PC-3 (cell line): Measurements from ENCODE around the gene RNF39. TPM values are rescaled to one million over a fixed set of nuclear protein-coding genes. Genes with fewer than 3 reads are reported as not detected.

Experiments
- ATAC-seq: fragments of 200-7000 bp; cut with Tn5 transposase; 2 replicates; pipeline ENCODE4 v1.9.1; 2020; ENCODE audit warnings: mild to moderate bottlenecking, moderate library complexity
- BruUV-seq: library from RNA; stranded (reverse); fragments of 400-500 nt; replicated peaks from 2 replicates; lab custom pipeline; 2021; lab: Mats Ljungman, UMichigan
- CTCF ChIA-PET: fragments of 300-600 bp; sonication (Branson Sonifier 250); formaldehyde crosslinking; loops from one replicate; lab custom pipeline; 2022; ENCODE audit warnings: antibody characterized with exemption; lab: Charles Lee
- POLR2A ChIA-PET: fragments of 300-600 bp; sonication (Branson Sonifier 250); formaldehyde crosslinking; loops from one replicate; lab custom pipeline; 2022; ENCODE audit warnings: antibody characterized with exemption; ENCODE audit not compliant: unreplicated experiment; lab: Charles Lee
- DNase-seq: peaks from one replicate; pipeline ENCODE4 v3.0.0-alpha.2; 2015
- H2AFZ ChIP-seq: fragments of 300-600 bp; sonication (generic); 2 replicates; pipeline ENCODE4 v1.6.0; 2016; ENCODE audit warnings: antibody characterized with exemption, low read length
- H3F3A ChIP-seq: fragments of 300-600 bp; sonication (generic); one replicate; pipeline ENCODE4 v1.6.0; 2017; ENCODE audit warnings: antibody characterized with exemption, low read length, control low read depth, mild to moderate bottlenecking; ENCODE audit not compliant: unreplicated experiment
- H3K27ac ChIP-seq: fragments of 300-600 bp; sonication (generic); 2 replicates; pipeline ENCODE4 v1.5.1; 2016; ENCODE audit warnings: mild to moderate bottlenecking, low read length
- H3K27me3 ChIP-seq: fragments of 300-600 bp; sonication (generic); 2 replicates; pipeline ENCODE4 v1.6.1; 2016; ENCODE audit warnings: low read length, mixed read lengths
- H3K36me3 ChIP-seq: fragments of 300-600 bp; sonication (generic); 2 replicates; pipeline ENCODE4 v1.6.1; 2016; ENCODE audit warnings: low read depth, mixed run types, low read length, mixed read lengths
- H3K4me1 ChIP-seq: fragments of 300-600 bp; sonication (generic); 2 replicates; pipeline ENCODE4 v1.5.1; 2016; ENCODE audit warnings: low read length; ENCODE audit not compliant: insufficient read depth
- H3K4me2 ChIP-seq: fragments of 300-600 bp; sonication (generic); 2 replicates; pipeline ENCODE4 v1.6.0; 2016; ENCODE audit warnings: low read length
- H3K4me3 ChIP-seq: fragments of 300-600 bp; sonication (generic); 2 replicates; pipeline ENCODE4 v1.5.1; 2016; ENCODE audit warnings: mild to moderate bottlenecking, low read length, mixed read lengths
- H3K79me2 ChIP-seq: fragments of 300-600 bp; sonication (generic); 2 replicates; pipeline ENCODE4 v1.6.1; 2017; ENCODE audit warnings: low read length, mixed read lengths
- H3K9ac ChIP-seq: fragments of 300-600 bp; sonication (generic); 2 replicates; pipeline ENCODE4 v1.6.0; 2016; ENCODE audit warnings: mild to moderate bottlenecking, low read length
- H3K9me2 ChIP-seq: fragments of 300-600 bp; sonication (generic); replicated peaks from 2 replicates; pipeline ENCODE4 v1.6.1; 2016; ENCODE audit warnings: mixed run types, low read length, mixed read lengths
- H3K9me3 ChIP-seq: fragments of 300-600 bp; sonication (generic); 2 replicates; pipeline ENCODE4 v1.6.1; 2016; ENCODE audit warnings: low read length, mixed read lengths
- H4K20me1 ChIP-seq: fragments of 300-600 bp; sonication (generic); 2 replicates; pipeline ENCODE4 v1.6.1; 2016; ENCODE audit warnings: low read length, mixed read lengths
- EZH2 ChIP-seq: fragments of 300-600 bp; sonication (generic); IDR thresholded peaks from one replicate; pipeline ENCODE4 v1.6.1; 2017; ENCODE audit warnings: antibody characterized with exemption, mild to moderate bottlenecking, low read length; ENCODE audit not compliant: unreplicated experiment
- EZH2phosphoT487 ChIP-seq: fragments of 300-600 bp; sonication (generic); IDR thresholded peaks from 2 replicates; pipeline ENCODE4 v1.6.1; 2018; ENCODE audit warnings: mild to moderate bottlenecking, antibody characterized with exemption, low read length, borderline replicate concordance
- intact Hi-C: fragments of 100-400 bp; cut with micrococcal nuclease; formaldehyde crosslinking; loops from 2 replicates; pipeline ENCODE4 v1.9.0; 2023
- total RNA-seq: library from RNA; depleted of rRNA; stranded (reverse); fragments of >200 nt; gene quantifications from 2 replicates; pipeline ENCODE4 v1.2.3, GENCODE V29; 2014
- TF ChIP-seq, protein P1 (sequence below): fragments of 300-600 bp; sonication (generic); conservative IDR thresholded peaks from 2 replicates; pipeline ENCODE4 v1.5.1; 2017; ENCODE audit warnings: antibody characterized with exemption, low read depth, mild to moderate bottlenecking, low read length

The RNF39 gene
- total RNA-seq, 1 experiment from 2014 or later = 2.0 TPM

DNA sequence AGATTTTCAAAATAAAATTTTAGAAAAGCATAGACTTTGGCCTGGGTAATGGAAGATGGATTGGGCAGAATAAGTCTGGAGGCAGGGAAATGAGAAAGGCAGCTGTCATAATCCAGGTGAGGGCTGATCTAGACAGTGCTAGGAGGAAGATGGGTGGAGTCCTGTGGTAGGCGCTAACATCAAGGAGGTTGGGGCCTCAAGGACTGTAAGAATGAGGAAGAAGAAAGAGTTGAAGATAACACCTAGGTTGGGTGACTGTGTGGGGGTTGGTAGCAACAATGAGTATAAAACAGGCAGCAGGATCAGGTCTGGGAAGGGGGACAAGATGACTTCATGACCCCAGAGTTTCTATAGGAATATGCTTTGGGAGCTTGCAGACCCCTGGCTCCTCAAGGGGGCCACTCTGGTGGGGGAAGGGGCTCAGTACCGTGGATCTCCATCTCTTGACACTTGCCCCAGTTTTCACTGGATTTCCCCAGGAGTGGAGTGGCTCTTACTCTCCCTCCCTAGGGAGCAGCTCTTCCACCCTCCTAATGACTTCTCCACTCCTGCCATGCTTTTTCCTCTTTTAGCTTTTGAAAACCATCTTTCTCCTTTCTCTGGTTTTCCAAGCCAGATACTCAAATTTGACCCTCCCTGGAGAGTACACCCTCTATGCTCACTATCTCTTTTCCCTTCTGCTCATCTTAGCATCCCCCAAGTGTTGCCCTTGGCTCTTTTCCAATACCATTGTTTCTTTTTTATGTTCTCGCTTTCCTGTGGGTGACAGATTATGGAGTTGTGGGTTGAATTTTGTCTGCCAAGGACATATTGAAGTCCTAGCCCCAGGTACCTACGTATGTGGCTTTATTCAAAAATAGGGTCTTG lies 22.6 kb upstream of the RNF39 start:
- H3K4me2 ChIP-seq = no peak overlapping the region
- ChIA-PET CTCF (no interaction called here), POLR2A (no interaction called here)
- H4K20me1 ChIP-seq = no peaks in the 10 kb centered on the region
- no peaks in the 10 kb centered on the region for H3K36me3 ChIP-seq
- no peaks in the 10 kb centered on the region for H3K9me2 ChIP-seq
- no peaks in the 10 kb centered on the region for H3K9me3 ChIP-seq
- H3K4me3 ChIP-seq = no peak overlapping the region
- H3K79me2 ChIP-seq = no peaks in the 10 kb centered on the region
- ATAC-seq (no peak), DNase-seq (no peak)
- no peak for TF ChIP-seq EZH2phosphoT487
- TF ChIP-seq, protein P1, sequence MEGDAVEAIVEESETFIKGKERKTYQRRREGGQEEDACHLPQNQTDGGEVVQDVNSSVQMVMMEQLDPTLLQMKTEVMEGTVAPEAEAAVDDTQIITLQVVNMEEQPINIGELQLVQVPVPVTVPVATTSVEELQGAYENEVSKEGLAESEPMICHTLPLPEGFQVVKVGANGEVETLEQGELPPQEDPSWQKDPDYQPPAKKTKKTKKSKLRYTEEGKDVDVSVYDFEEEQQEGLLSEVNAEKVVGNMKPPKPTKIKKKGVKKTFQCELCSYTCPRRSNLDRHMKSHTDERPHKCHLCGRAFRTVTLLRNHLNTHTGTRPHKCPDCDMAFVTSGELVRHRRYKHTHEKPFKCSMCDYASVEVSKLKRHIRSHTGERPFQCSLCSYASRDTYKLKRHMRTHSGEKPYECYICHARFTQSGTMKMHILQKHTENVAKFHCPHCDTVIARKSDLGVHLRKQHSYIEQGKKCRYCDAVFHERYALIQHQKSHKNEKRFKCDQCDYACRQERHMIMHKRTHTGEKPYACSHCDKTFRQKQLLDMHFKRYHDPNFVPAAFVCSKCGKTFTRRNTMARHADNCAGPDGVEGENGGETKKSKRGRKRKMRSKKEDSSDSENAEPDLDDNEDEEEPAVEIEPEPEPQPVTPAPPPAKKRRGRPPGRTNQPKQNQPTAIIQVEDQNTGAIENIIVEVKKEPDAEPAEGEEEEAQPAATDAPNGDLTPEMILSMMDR = no peak
- TF ChIP-seq EZH2 = no peak
- no peak overlapping the region for H2AFZ ChIP-seq
- H3K27ac ChIP-seq = no peak overlapping the region
- intact Hi-C loops = no loop called here
- no peaks in the 10 kb centered on the region for H3K27me3 ChIP-seq
- H3K9ac ChIP-seq = no peak overlapping the region
- BruUV-seq = no TSS peak
- no peaks in the 10 kb centered on the region for H3F3A ChIP-seq
- H3K4me1 ChIP-seq = peaks cover 39% of the 10 kb centered on the region

DNA sequence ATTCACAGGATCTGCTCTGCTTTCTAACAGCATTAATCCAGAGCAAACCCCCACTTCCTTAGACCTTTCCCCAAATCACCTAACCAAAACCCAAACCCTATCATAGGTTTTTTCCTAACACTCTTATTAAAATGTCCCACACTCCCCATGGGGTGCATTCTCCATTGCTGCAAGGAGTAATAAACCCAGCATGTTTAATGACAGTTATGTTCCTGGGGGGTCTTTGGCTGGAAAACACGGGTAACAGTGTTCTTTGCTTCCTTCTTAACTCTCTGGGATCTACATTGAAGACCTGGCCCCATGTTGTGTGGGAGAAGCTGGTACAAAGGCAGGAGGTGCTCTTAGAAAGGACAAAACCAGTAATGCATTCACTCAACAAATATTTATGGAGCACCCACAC lies 21.3 kb upstream of the RNF39 start:
- Histone ChIP-seq H3K9ac (no peak overlapping the region), H3K79me2 (no peaks in the 10 kb centered on the region), H3K4me1 (peaks cover 33% of the 10 kb centered on the region), H3K4me3 (no peak overlapping the region), H3K36me3 (no peaks in the 10 kb centered on the region), H3F3A (no peaks in the 10 kb centered on the region), H4K20me1 (no peaks in the 10 kb centered on the region), H2AFZ (no peak overlapping the region), H3K9me2 (no peaks in the 10 kb centered on the region), H3K27me3 (no peaks in the 10 kb centered on the region), H3K9me3 (no peaks in the 10 kb centered on the region), H3K27ac (no peak overlapping the region), H3K4me2 (no peak overlapping the region)
- no TSS peak for BruUV-seq
- ChIA-PET POLR2A (no interaction called here), CTCF (no interaction called here)
- intact Hi-C loops = no loop called here
- no peak for ATAC-seq
- no peak for DNase-seq
- TF ChIP-seq, protein P1 = no peak
- TF ChIP-seq EZH2 (no peak), EZH2phosphoT487 (no peak)
